NCI-H510A treated with DMSO at 0.1 percent for 48 hours (cell line): Measurements from ENCODE around the gene ACACB.

Source experiments
- DNase-seq: peaks from one replicate; lab custom pipeline; 2025; lab: John Stamatoyannopoulos, UW

ACACB gene

DNA sequence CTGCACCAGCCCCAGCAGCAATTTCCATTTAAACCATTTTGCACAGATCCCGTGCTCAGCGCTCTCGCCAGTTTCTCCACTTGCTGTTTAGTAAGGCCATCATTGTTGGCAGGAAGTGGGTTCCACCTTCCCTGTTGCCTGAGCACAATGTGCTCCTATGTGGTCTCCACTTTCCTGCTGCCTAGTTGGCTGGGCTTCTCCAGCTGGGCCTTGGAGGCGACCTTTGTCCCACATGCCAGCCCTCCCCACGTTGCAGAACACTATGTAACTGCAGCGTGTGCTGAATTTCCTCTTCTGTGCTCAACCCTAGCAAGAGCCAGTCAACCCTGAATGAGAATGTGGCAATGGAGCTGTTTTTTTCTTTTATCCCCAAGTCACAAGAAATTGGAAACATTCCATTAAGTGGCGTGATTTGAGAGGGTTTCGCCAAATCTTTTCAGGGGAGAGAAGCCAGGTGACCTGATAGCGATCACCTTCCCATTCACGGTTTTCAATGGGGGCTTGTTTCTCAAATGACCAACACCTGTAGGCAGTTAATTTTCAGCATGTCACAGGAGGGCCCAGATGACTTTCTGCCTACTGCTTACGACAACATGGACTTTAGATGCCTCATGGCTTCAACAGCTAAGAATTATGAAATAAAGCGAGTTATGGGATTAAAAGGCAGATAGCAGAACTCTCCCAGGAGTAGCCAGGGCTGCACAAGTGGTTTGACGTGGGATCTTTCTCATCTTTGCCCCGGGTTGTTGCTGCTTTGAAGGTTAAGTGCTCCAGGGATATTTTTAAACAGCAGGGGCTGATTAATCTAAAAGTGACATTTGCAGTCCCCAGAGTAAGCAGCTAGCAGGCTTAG, at the start of gene ACACB:
TSS of gene ACACB (plus strand) at position 830 of the 853 bp plus-strand sequence. CDS start 22,819 bp downstream, outside the sequence.
- DNase-seq: no peak

DNA sequence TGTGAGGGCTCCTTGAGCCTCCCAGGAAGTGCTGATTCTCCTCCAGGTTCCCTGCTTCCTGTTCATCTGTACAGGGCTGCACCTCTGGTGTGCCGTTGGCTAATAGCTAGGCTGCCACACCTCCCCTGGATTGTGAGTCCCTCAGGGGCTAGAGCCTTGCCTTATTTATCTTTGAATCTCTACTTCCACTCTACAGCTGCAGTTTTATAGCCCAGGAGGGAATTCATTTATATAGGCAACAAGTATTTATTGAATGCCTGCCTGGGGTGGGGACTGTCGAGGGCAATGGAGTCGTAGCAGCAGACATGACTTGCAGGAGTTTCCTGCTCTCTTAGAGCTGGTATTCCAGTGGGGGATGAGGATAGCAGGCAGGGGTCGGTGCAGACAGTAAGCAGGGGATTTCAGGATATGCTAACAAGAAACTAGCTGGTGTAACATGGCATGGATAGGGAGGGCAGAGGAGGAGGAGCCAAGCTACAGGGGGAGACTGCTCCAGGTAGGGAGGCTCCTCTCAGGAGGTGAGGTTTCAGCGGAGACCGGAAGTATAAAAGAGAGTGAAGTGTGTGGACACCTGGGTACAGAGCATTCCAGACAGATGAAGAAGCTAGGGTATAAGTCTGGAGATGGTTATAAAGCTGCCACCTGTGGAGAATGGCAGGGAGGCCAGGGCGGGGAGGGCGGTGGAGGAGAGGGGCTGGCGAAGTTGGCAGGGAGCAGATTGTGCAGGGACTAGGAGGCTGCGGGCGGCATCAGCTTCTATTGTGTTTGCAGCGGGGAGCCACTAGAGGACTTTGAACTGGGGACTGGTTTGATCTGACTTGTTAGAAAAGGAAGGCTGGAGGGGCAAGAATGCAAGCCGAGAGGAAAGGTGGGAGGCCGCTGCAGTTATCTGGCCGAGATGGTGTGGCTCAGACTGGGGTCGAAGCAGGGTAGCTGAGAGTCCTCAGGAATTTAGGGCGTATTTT, 46.8 kb upstream of the ACACB start:
- no peak for DNase-seq

DNA sequence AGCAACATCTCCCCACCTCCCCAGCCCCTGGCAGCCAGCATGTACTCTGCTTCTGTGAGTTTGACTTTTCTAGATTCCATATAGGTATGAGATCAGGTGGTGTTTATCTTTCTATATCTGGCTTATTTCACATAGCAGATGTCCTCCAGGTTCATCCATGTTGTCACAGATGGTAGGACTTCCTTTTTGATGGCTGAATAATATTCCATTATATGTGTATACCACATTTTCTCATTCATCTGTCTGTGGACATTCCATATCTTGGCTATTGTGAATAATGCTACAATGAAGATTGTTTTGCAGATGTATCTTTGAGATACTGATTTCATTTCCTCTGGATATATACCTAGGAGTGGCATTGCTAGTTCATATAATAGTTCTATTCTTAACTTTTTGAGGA, 41.5 kb upstream of the ACACB start:
- DNase-seq: no peak

DNA sequence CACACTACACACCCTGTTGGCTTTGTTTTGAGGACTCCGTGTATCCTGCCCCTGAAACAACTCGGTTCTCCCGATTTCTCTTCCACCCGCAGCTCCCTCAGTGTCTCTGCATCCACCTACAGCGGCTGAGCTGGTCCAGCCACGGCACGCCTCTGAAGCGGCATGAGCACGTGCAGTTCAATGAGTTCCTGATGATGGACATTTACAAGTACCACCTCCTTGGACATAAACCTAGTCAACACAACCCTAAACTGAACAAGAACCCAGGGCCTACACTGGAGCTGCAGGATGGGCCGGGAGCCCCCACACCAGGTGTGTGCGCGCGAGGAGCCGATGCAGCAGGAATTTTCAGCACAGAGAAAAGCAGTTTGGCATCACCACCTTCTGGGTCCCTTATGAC, 33.6 kb upstream of the ACACB start:
- DNase-seq: no peak

DNA sequence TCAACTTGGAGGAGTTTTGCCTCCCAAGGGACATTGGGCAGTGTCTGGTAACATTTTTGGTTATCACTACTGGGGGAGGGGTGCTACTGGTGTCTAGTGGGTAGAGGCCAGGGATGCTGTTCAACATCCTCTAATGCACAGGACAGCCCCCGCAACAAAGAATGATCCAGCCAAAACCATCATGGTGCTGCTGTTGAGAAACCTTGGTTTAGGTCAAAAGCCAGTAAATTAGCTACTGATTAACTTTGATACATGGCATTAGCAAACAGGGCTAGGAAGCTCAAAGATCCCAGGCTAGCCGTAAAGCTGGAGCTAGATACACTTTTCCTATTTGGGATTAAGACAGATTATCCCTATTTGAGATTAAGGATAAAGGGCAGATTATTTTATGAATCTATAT, 32.0 kb upstream of the ACACB start:
- DNase-seq: no peak

DNA sequence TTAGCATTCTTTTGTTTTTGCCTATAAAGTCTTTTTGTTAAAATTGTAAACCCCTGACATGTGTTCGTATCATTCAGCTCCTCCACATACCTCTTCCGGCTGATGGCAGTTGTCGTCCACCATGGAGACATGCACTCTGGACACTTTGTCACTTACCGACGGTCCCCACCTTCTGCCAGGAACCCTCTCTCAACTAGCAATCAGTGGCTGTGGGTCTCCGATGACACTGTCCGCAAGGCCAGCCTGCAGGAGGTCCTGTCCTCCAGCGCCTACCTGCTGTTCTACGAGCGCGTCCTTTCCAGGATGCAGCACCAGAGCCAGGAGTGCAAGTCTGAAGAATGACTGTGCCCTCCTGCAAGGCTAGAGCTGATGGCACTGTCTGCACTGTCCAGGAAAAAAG, 30.8 kb upstream of the ACACB start:
- DNase-seq: no peak

DNA sequence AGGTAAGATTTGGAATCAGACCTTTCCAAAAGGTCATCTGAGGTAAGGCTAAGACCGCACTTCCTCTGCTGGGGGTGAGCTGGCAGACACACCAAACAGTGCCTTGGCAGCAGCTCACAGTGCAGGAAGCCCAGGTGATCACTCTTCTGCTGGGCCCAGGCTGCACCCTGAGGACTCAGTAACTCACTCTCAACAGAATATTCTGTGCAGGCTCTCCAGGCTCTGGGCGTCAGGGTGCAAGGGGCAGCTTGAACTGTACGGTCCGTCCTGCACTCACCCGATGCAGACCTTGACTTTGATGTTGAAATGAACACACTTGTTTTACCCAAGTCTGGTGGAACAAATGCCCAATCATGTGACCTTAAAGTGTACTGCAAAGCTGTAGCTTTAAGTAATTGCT, 29.1 kb upstream of the ACACB start:
- DNase-seq: no peak

DNA sequence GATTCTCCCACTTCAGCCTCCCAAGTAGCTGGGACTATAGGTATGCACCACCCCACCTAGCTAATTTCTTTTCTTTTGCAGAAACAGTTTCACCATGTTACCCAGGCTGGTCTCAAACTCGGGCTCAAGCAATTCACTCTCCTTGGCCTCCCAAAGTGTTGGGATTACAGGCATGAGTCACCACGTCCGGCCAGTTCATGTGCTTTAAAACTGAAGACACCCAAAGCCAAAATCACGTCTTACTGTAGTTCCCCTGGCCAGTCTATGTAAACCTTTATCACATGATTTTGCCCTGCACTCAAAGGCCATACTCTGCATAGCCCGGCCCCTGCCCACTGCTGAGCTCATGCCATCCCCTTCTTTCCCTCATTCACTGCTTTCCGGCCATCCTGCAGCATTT, 27.6 kb upstream of the ACACB start:
- DNase-seq: no peak

DNA sequence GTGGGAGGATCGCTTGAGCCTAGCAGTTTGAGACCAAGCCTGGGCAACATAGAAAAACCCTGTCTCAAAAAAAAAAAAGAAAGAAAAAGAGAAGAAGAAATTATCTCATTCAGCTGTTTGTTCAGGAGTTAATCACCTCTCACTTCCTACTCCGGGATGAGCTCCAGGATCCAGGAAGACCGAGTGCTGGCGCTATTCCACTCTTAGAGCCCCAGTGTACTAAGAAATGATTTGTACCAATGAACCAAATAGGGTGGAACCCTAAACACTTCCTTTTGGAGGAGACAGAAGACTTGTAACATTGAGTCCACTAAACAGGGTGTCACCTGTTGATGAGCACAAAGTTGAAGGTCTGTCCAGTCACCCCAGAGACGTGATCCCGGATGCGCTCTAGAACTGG, 26.7 kb upstream of the ACACB start:
- DNase-seq: no peak

DNA sequence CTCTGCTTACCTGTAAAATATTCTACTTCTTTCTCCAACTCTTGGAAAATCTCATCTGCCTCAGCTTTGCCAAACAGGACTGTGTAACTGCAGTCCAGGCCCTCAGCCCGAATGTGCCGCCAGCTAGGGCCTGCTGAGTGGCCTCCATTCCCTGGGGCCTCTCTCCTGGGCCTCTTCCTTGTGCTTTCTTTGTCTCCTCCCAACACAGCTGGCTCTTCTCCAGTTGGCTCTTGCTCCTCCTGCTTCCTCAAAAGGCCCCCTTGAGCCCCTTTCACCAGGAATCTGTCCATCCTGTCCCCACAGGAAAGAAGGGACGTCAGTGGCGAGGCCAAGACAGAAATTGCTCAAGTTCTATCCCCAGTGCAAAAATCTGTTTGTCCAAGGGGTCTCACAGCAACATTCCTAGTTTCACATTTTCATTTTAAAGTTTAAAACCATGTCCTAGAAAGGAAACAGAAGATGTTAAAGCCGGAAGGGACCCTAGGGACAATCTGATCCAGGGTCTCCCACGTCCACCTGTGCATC, 23.8 kb upstream of the ACACB start:
- no peak for DNase-seq

DNA sequence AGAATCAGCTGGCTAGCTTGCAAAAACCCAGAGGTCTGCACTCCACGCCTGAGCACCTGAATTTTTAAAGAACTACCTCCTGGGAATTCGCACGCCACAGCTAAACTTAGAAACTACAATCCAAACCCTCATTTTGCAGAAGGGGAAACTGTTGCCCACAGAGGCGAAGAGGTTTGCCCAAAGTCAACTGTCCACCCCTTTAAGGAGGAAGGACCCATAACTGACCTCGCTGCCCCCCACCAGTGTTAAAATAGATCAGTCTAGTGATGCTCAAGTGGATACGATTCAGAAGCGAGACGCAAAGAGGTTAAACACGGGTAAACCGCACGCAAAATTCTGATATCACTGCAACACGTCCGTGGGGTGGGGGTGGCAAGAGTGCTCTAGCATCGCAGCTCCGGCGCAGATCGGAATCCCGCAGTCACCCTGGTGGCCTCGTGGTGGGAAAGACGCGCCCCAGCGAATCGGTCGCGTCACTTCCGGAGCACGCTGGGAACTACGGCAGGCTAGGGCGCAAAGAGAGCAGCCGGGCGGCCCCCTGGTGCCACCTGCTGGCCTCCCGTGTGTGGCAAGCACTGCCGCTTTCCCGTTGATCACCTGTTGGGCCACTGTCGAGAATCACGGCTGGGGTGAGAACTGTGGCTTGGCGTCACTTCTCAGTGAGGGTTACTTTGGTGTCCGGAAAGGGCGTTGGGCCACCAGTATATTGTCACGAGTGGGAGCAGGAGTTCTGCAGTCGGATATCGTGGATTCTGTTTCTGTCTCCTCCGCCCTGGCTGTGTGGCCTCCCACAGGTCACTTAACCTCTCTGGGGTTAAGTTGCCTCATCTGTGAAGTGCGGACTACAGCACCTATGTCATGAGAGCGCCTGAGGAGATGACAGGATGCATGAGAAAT, 23.1 kb upstream of the ACACB start, which contains the start of gene ALKBH2:
TSS of gene ALKBH2 (minus strand) at position 451 of the 897 bp plus-strand sequence. CDS start 686 bp downstream, outside the sequence.
- DNase-seq: peak; percentile 93

DNA sequence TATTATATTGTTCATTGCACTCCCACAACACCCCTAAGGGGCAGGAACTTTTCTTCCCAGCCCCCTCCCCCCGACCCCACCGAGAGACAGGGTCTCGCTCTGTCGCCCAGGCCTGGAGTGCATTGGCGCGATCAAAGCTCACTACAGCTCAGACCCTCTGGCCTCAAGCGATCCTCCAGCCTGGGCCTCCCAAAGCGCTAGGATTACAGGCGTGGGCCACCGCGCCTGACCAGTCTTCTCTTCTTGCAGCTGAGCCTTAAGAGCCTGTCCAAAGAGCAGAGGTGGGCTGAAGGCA, 19.3 kb upstream of the ACACB start:
- DNase-seq: no peak

DNA sequence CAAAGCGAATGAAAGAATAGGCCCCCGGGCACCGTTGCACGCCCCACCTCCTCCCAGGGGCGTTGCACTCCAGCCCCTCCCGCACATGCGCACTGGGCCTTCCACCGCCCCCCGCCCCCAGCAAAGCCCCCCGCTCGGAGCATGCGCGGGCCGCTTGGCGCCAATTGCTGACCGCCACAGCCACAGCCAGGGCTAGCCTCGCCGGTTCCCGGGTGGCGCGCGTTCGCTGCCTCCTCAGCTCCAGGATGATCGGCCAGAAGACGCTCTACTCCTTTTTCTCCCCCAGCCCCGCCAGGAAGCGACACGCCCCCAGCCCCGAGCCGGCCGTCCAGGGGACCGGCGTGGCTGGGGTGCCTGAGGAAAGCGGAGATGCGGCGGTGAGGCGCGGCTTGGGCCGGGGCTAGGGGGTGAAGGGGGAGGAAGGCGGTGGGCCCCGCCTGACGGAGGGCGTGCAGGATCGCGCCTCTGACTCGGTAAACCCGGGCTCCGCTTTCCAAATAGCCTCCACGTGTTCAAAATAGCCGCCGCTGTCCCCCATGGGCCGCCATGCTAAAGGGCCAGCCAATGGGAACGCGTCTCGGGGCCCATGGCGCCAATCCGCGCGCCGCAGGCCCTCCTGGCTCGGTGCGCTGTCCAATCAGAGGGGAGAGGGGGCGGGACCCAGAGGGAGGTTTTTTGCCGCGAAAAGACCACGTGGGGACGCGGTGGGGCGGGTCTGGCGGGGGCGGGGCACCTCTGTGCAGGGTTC, 18.8 kb upstream of the ACACB start, which contains the start of gene UNG:
TSS of gene UNG (plus strand) at position 163 of the 748 bp plus-strand sequence. CDS start at position 246, 83 bp downstream.
- DNase-seq: peak; percentile 89

DNA sequence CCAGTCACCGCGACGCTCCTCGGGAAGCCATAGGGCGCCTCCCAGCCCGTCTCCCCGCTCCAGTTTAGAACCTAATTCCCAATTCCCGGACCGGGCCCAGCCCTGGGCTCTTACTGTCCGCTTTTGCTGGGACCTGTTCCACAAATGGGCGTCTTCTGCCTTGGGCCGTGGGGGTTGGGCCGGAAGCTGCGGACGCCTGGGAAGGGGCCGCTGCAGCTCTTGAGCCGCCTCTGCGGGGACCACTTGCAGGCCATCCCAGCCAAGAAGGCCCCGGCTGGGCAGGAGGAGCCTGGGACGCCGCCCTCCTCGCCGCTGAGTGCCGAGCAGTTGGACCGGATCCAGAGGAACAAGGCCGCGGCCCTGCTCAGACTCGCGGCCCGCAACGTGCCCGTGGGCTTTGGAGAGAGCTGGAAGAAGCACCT, 18.2 kb upstream of the ACACB start:
- no peak for DNase-seq

DNA sequence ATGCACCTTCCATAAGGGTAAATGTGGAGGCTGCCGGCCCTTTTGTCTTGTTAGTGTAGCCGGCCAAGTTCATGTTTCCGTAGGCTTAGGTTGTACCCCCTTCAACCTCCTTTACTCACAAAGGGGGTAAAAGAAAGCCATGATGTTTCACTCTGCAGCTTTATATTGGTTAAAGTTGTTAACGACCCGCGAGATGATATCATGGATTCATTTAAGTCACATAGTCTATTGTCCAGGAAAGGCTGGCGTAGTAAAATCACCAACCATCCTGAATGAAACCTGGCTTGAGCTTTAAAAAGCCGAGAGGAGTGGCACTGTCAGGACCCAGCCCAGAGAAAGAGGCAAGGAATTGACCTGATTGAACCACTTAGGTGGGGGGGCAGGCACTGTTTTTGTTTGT, 17.7 kb upstream of the ACACB start:
- no peak for DNase-seq

DNA sequence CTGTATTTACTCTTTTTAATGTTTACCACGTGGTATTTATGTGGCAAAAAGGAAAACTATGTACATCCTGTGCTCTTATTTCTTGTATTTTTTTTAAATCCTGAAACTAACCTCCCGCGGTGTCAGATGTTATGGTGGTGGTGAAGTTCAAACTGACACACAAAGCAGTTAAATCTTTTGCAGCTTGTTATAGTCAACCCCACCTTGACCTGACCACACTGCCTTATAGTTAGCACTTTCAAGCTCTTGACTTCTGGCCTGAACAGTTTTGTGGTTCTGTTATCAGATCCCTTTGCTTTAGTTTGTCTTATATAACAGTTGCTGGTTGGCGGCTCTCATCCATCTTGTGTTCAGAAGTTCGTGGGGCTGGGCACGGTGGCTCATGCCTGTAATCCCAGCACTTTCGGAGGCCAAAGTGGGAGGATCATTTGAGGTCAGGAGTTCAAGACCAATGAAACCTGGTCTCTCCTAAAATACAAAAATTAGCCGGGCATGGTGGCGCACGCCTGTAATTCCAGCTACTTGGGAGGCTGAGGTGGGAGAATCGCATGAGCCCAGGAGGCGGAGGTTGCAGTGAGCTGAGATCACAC, 16.9 kb upstream of the ACACB start:
- no peak for DNase-seq

DNA sequence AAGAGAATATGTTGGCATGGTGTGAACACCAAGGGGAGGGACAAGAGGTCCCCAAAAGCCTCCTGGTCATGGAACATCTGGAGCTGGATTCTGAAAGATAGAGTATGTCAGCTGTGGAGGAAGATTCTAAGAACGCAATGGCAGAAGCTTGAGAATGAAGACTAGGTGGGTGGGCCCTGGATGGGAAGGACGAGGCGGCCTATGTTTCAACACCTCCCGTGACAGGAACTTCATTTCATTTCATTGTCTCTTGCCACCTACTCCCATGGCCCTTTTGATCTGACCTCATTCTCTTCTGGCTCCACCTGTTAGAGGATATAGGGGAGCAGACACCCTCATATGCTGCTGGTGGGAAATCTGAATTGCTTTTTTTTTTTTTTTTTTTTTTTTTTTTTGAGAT, 15.6 kb upstream of the ACACB start:
- no peak for DNase-seq

DNA sequence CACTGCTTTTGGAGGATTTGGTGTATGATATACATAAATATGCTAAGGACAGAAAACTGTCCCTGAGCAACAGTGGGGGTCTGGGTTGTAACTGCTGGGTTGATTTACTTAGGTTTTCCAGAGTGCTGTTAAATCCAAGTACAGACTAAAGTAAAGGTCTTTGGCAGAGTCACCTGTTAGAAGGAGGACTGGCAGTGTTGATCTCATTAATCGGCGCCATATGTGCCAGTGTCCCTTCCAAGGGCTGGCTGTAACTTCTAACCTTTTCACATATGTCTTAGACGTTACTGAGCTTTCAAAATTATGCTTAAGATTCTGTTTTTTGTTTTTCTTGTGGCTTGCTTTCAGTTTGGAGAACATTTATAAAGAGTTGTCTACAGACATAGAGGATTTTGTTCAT, 13.9 kb upstream of the ACACB start:
- no peak for DNase-seq

DNA sequence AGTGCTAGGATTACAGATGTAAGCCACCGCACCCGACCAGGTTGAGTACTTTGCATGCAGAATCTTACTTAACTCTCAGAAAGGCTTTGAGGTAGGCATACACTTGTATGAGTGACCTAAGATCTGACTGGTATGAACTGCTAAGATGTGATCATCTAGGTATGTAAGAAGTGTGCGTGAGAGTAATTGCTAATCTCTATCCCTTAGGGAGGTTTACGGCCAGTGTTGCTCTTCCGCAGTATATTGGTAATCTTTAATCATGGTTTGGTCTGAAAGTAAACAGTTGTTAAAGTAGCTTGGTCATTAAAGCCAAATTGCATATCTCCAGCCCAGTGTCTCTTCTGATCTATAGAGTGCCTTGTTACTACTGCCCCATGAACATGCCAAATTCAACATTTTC, 11.2 kb upstream of the ACACB start:
- DNase-seq: no peak

DNA sequence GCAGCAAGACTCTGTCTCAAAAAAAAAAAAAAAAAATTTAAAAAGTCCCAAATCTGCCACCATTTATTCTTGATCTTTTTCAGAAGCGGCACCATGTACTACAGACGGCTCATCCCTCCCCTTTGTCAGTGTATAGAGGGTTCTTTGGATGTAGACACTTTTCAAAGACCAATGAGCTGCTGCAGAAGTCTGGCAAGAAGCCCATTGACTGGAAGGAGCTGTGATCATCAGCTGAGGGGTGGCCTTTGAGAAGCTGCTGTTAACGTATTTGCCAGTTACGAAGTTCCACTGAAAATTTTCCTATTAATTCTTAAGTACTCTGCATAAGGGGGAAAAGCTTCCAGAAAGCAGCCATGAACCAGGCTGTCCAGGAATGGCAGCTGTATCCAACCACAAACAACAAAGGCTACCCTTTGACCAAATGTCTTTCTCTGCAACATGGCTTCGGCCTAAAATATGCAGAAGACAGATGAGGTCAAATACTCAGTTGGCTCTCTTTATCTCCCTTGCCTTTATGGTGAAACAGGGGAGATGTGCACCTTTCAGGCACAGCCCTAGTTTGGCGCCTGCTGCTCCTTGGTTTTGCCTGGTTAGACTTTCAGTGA, 6.5 kb upstream of the ACACB start:
- DNase-seq: no peak
